Heart left ventricle (tissue), 16 donors: Measurements from ENCODE around the gene LARP4B. TPM values are rescaled to one million over a fixed set of nuclear protein-coding genes. Genes with fewer than 3 reads are reported as not detected.

ENCODE experiments used
- ATAC-seq, 4 donors: fragments of 200-7000 bp; cut with Tn5 transposase; one replicate each; pipeline ENCODE4 v1.9.1; 2020 to 2022; ENCODE audit warnings: moderate library complexity in 4 of 4, mild to moderate bottlenecking in 3 of 4, moderate number of reproducible peaks in 1 of 4
- DNase-seq, 5 donors: peaks; one replicate each; pipeline ENCODE4 v3.0.0-alpha.2; 2020
- H3K27ac ChIP-seq, 12 donors: fragments of 200-600 bp; sonication (generic) in 4 of 12; one replicate each; pipeline versions ENCODE4 v1.5.0 to v1.8.0; 2016 to 2022; ENCODE audit warnings: mild to moderate bottlenecking in 2 of 12
- H3K27me3 ChIP-seq, 9 donors: fragments of 200-600 bp; sonication (generic) in 2 of 9; one replicate each; pipeline versions ENCODE4 v1.5.1 to v1.8.0; 2016 to 2022; ENCODE audit warnings: mild to moderate bottlenecking in 3 of 9
- H3K36me3 ChIP-seq, 9 donors: fragments of 200-600 bp; sonication (generic) in 2 of 9; one replicate each; pipeline versions ENCODE4 v1.5.0 to v1.8.0; 2018 to 2022; ENCODE audit warnings: mild to moderate bottlenecking in 2 of 9
- H3K4me1 ChIP-seq, 12 donors: fragments of 200-600 bp; sonication (generic) in 4 of 12; one replicate each; pipeline versions ENCODE4 v1.5.0 to v1.8.0; 2016 to 2022; ENCODE audit warnings: mild to moderate bottlenecking in 3 of 12
- H3K4me3 ChIP-seq, 12 donors: fragments of 200-600 bp; sonication (generic) in 4 of 12; one replicate each; pipeline versions ENCODE4 v1.5.0 to v1.8.0; 2017 to 2022; ENCODE audit warnings: mild to moderate bottlenecking in 9 of 12, moderate library complexity in 4 of 12
- H3K9me3 ChIP-seq, 12 donors: fragments of 200-600 bp; sonication (generic) in 4 of 12; one replicate each; pipeline versions ENCODE4 v1.5.0 to v1.8.0; 2016 to 2022; ENCODE audit warnings: mild to moderate bottlenecking in 1 of 12
- CTCF ChIP-seq, 12 donors: fragments of 200-600 bp; sonication (generic) in 4 of 12; IDR thresholded peaks; one replicate each; pipeline versions ENCODE4 v1.5.0 to v1.8.0; 2018 to 2022; ENCODE audit warnings: antibody characterized with exemption in 12 of 12, mild to moderate bottlenecking in 5 of 12
- POLR2A ChIP-seq, 2 donors: fragments of 450-650 bp; IDR thresholded peaks; one replicate each; pipeline ENCODE4 v1.6.1; 2017; ENCODE audit warnings: antibody characterized with exemption in 2 of 2, mild to moderate bottlenecking in 2 of 2, moderate library complexity in 2 of 2
- WGBS, 4 donors: extraction: QIAGEN DNeasy Blood & Tissue Kit in 2 of 4; methylation state at CpG; one replicate each; pipeline versions ENCODE4 v1.1.5 to v1.1.7; 2013 to 2018; 5-methylcytosine and 5-hydroxymethylcytosine counted together
- intact Hi-C, 10 donors: fragments of 100-400 bp; cut with DNase I; formaldehyde crosslinking; loops; one replicate each; pipeline versions ENCODE4 v1.11.1 to v1.14.2; 2022
- polyA plus RNA-seq, 2 donors: library from polyadenylated mRNA; stranded (reverse); fragments of 200-250 nt; gene quantifications; one replicate each; pipeline ENCODE4 v1.2.3, GENCODE V29; 2013
- total RNA-seq, 9 donors: library from RNA; depleted of rRNA in 2 of 9; stranded (reverse); fragments of >200 nt in 2 of 9; fragmentation: NEBNext Ultra II Directional in 3 of 9; extraction: Animal tissue kit (Norgen Biotek cat#: 25700) in 3 of 9; gene quantifications; one replicate each; pipeline versions ENCODE4 v1.1.0 to v1.2.4, GENCODE V29; 2016 to 2023
- donor health status: ischemic (EF 13 %, LVEDD 7.1; RV severe dilation, severe dysfunction).
- donor health status: healthy with polysubstance abuse.
- donor health status: DM: no; HTN: yes; CAD: no.
- donor health status: DM: no; HTN: no; CAD: no.
- donor health status: ischemic (EF 25% LVEDD 6.9; RV normal size, moderate dysfunction).
- donor health status: ischemic (EF 25% LVEDD 5.7; RV mildly dilated, moderate dysfunction).
- donor health status: healthy.
- donor health status: DM: yes; HTN: yes; CAD: no.
- donor health status: ischemic (EF 35%, LVEDD 5.7; RV mildly dilated, moderate dysfunction).
- donor health status: nonischemic (EF 11% LVEDD 7.7; RV severe dilation, severe dysfunction).
- donor health status: DM: yes; HTN: yes; CAD: no.
- donor health status: PGD.
- donor health status: ischemic (EF 29% LVEDD 5.4; RV normal size, mild dysfunction).
- donor health status: nonischemic (EF 23%, LVEDD 6.1; RV moderate dilation, normal function).

LARP4B gene
- total and polyA plus RNA-seq, 11 donors: 20.1 to 81.1 (median 63.0) TPM

GRCh38 chr10:843703-844102 is 87.8 kb downstream of the LARP4B start:
- ATAC-seq (no peak), DNase-seq (no peak)
- Histone ChIP-seq H3K27ac (no peak overlapping the region), H3K4me3 (no peak overlapping the region), H3K36me3 (peaks cover 0 to 75% (median 56%) of the 10 kb centered on the region in 9 donors), H3K9me3 (no peaks in the 10 kb centered on the region), H3K4me1 (peaks cover 0 to 33% (median 13%) of the 10 kb centered on the region in 12 donors), H3K27me3 (no peaks in the 10 kb centered on the region)
- WGBS, 4 donors: 90 to 100% (median 95%) methylated on average over 1 of the region's 1 CpG
- no peak for TF ChIP-seq POLR2A (IDR thresholded peaks at IDR 0.05)
- no peak for TF ChIP-seq CTCF (IDR thresholded peaks at IDR 0.05)
- intact Hi-C loops: loop anchor here in 1 of 10 donors (10.0 kb wide), 1 partner anchor 141 kb away; the partner anchor contains the start of gene GTPBP4

GRCh38 chr10:842795-843194 is 88.7 kb downstream of the LARP4B start:
- H3K27ac ChIP-seq: no peak overlapping the region
- no peaks in the 10 kb centered on the region for H3K9me3 ChIP-seq
- H3K36me3 ChIP-seq: peaks cover 0 to 77% (median 65%) of the 10 kb centered on the region in 9 donors
- peaks cover 0 to 29% (median 13%) of the 10 kb centered on the region in 12 donors for H3K4me1 ChIP-seq
- TF ChIP-seq POLR2A (IDR thresholded peaks at IDR 0.05) (no peak), CTCF (IDR thresholded peaks at IDR 0.05) (no peak)
- no peak overlapping the region for H3K4me3 ChIP-seq
- DNase-seq (no peak), ATAC-seq (no peak)
- no peaks in the 10 kb centered on the region for H3K27me3 ChIP-seq
- intact Hi-C loops: loop anchor here in 1 of 10 donors (10.0 kb wide), 1 partner anchor 142 kb away; the partner anchor contains the start of gene GTPBP4
- WGBS, 4 donors: 91 to 95% (median 94%) methylated on average over 6 of the region's 6 CpGs

GRCh38 chr10:841535-841934 is 90.0 kb downstream of the LARP4B start:
- intact Hi-C loops: loop anchor here in 1 of 10 donors (10.0 kb wide), 1 partner anchor 143 kb away; the partner anchor contains the start of gene GTPBP4
- no peaks in the 10 kb centered on the region for H3K27me3 ChIP-seq
- H3K4me1 ChIP-seq: peaks cover 0 to 24% (median 10%) of the 10 kb centered on the region in 12 donors
- no peak overlapping the region for H3K4me3 ChIP-seq
- no peak overlapping the region for H3K27ac ChIP-seq
- H3K9me3 ChIP-seq: no peaks in the 10 kb centered on the region
- peaks cover 0 to 74% (median 64%) of the 10 kb centered on the region in 9 donors for H3K36me3 ChIP-seq
- TF ChIP-seq CTCF (IDR thresholded peaks at IDR 0.05) (no peak), POLR2A (IDR thresholded peaks at IDR 0.05) (no peak)
- 93 to 97% (median 95%) methylated on average over 5 of the region's 5 CpGs for WGBS, 4 donors
- ATAC-seq (no peak), DNase-seq (no peak)

- TF ChIP-seq POLR2A (IDR thresholded peaks at IDR 0.05) (no peak), CTCF (IDR thresholded peaks at IDR 0.05) (no peak)
- WGBS, 4 donors: 93 to 95% (median 95%) methylated on average over 9 of the region's 9 CpGs
- intact Hi-C loops: loop anchor here in 1 of 10 donors (10.0 kb wide), 1 partner anchor 145 kb away; the partner anchor contains the start of gene GTPBP4
- Histone ChIP-seq H3K36me3 (peaks cover 0 to 92% (median 80%) of the 10 kb centered on the region in 9 donors), H3K27ac (no peak overlapping the region), H3K27me3 (no peaks in the 10 kb centered on the region), H3K4me3 (no peak overlapping the region), H3K4me1 (peaks cover 0 to 8% (median 0%) of the 10 kb centered on the region in 12 donors), H3K9me3 (no peaks in the 10 kb centered on the region)
- DNase-seq: no peak
- no peak for ATAC-seq
These were observed 91.8 kb downstream of the LARP4B start for GRCh38 chr10:839550-840205.
